NCI-H748 (cell line): Measurements from ENCODE around the gene CCDC85C.
"Not testable (repeated sequence)": the region's sequence is repeated elsewhere in the genome, so short reads cannot be mapped to it uniquely, and the experiment has no call there.

Experiments used
- DNase-seq: peaks from one replicate; lab custom pipeline; 2025; ENCODE audit not compliant: unreplicated experiment; lab: John Stamatoyannopoulos, UW

The CCDC85C gene

DNA sequence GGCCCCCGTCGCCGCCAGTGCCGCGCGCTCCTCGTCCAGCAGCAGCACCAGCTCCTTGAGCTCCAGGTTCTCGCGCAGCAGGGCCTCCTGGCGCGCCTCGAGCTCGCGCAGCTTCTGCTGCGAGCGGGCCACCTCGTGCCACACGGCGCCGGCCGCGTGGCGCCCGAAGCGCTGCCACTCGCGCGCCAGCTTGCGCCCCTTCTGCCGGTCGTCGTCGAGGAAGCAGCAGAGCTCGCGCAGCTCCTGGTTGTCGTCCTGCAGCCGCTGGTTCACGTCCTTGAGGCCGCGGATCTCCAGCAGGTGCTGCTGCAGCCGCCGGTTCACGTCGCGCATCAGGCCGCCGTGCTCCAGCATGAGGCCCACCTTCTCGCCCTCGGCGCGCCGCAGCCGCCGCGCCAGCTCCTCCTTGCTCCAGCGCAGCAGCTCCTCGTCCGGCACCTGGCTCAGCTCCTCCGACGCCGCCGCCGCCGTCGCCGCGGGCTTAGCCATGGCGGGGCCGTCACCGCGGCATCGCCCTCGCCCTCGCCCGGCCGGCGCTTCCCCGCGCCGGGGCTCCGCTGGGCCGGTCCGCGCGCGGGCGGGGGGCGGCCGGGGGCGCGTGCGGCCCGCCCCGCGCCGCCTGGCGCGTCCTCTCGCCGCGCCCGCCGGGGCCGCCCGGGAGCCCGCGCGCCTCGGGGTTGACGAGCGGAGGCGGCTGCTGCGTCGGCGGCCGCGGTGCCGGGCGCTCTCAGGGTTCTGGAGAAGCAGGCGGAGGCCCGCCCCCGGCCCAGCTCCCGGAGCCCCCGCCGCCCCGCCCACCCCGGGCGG, at the start of gene CCDC85C:
CCDC85C (minus strand) TSS at position 737 of the 807 bp plus-strand sequence; CDS start at position 489, 248 bp downstream.
- peak; percentile 81 for DNase-seq

DNA sequence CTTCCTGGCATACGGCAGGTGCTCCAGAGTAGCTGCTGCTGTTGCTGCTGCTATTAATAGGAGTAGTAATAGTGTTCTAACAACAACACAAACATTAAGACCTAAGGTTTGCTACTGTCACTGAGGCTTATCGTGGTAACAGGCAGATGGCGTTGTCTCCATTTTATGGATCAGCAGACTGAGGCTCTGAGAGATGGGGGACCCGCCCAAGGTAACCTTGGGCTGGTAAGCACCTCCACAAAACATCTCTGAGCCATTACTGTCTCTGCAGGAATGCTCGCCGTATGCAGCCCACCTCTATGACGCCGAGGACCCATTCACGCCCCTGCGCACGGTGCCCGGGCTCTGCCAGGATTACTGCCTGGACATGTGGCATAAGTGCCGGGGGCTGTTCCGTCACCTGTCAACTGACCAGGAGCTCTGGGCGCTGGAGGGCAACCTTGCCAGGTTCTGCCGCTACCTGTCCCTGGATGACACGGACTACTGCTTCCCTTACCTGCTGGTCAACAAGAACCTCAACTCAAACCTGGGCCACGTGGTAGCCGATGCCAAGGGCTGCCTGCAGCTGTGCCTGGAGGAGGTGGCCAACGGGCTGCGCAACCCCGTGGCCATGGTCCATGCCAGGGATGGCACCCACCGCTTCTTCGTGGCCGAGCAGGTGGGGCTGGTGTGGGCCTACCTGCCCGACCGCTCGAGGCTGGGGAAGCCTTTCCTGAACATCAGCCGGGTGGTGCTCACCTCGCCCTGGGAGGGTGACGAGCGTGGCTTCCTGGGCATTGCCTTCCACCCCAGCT, 48.1 kb upstream of the CCDC85C start:
- DNase-seq, result no peak

DNA sequence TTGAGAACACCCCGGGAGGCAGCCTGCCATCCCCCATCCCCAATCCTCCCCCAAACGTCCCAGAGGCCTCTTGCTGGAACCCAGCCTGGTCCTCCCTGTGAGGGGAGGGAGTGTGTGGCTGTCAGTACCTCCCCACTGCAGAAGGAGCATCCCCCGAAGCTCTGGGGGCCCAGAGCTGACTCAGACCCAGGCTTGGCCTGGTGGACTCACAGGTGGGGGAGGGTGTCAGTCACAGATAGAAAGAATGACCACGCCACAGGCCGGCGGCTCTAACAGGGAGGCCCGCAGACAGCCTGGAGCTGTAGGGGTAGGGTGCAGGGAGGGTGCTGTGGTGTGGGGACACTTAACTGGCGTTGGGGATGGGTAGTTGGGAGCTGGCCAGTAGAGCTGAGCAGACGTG, 46.2 kb upstream of the CCDC85C start:
- DNase-seq, result no peak

DNA sequence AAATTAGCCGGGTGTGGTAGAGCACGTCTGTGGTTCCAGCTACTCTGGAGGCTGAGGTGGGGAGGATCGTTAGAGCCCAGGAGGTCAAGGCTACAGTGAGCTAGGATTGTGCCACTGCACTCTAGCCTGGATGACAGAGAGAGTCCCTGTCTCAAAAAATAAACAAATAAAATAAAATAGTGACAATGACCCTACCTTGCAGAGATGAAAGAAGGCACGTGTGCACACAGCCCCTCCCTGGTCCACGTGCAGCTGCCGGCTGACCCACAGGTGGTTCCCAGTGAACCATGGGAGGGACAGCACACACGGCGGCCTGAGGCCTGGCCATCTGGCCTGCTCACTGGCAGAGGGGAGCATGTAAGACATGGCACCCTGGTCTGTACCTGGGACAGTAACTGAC, 45.6 kb upstream of the CCDC85C start:
- DNase-seq, result peak; percentile 24

DNA sequence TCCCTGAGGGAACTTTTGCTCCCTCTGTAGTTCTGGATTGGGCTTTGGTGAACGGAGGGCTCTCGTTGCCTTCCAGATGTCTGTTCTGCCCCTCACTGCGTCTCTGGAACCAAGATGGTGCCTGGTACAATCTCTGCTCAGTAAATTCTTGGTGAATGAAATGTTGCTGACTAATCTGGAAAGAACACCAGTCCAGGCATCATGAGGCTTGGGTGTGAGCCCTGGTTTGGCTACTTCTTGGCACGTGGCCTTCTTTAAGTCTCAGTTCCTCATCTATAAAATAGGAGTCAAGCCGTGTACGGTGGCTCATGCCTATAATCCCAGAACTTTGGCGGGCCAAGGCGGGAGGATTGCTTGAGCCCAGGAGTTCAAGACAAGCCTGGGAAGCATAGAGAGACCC, 45.2 kb upstream of the CCDC85C start:
- no peak for DNase-seq

DNA sequence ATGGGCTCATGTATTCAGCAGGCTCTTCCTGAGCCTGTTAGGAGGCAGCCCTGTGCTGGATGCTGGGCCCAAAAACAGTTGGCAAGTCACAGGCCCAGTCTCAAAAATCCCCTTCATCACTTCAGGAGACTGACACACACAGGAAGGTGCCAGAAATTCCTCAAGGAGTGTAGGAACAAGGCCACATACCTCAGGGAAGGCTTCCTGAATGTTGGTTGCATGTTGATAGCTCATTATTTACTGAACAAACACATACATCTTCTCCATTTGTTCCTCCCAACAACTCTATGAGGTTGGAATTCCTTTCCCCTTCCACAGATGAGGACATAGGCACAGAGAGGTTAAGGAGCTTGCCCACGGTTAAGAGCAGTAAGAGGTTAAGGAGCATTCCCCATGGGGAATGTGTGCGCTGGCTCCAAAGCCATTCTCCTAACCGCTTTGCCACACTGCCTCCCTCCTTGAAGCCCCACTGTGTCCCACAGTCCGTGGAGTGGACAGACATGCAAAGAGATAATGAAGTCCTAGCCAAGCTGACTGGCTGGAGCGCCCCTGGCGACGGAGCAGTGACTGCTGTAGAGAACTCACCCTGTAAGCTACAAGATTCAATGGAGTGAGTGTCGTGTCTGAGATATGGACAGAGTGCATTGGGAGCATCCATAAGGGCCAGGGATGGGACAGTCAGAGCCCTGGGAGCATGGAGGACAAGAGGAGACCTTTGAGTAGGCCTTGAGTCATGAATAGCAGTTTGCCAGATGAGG, 44.2 kb upstream of the CCDC85C start:
- no peak for DNase-seq

DNA sequence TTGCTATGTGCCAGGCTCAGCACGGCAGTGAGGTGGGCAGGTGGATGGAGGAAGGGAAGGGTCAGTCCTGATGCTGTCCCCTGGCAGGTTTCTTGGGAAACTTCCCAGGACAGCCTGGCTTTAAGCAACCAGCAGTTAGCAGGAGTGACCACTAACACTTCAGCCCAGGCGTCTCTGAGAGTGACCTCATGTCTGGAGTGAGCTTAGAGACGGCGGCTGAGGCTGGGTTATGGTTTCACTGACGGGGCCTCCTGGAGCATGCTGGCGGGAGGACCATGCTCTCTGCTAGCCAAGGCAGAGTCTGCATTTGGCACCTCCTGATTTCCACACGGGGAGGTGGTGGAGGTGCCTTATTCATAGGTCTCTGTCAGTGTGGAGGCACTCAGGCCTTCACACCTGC, 43.4 kb upstream of the CCDC85C start:
- no peak for DNase-seq

DNA sequence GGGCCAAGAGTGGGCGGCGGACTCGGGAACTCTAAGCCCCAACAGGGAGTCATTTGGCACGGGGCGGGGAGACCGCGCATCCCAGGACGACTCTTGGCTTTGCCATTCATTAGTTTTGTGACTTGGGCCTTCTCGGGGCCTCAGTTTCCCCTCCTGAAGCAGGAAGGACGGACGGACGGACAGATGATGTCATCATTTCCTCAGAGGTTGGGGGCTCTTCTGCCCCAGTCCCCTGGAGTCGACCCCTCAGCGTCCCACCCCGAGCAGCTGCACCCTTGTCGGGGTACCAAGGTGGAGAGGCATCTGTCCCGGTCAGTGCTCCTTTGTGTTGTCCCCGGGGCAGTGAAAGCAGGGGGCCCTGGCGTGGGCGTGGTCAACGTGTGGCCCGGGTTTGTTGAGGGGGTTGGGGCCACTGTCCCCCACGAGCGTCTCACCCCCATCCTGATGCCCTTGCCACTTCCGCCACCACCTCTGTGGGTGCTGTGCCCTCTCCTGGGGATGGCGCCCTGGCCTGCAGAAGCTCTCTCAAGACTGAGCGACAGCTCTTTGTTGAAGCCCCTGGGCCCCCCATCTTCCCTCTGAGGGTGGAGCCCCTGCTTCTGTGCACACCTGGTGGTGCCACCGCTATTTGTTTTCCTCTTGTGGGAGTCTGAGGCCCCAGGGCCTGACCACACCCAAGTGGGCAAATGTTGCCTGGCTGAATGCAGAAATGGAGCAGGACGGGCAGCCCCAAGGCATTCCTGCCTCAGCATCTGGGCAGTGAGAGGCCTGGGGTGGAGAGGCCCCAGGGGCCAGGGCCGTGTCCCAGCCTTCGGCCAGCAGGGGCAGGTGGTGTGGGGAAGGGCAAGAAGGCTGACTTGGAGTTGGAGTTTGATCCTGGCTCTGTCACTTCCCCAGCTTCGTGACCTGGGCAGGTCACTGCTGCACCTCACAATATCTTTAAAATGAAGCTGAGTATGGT, 41.8 kb upstream of the CCDC85C start:
- peak; percentile 17 for DNase-seq

DNA sequence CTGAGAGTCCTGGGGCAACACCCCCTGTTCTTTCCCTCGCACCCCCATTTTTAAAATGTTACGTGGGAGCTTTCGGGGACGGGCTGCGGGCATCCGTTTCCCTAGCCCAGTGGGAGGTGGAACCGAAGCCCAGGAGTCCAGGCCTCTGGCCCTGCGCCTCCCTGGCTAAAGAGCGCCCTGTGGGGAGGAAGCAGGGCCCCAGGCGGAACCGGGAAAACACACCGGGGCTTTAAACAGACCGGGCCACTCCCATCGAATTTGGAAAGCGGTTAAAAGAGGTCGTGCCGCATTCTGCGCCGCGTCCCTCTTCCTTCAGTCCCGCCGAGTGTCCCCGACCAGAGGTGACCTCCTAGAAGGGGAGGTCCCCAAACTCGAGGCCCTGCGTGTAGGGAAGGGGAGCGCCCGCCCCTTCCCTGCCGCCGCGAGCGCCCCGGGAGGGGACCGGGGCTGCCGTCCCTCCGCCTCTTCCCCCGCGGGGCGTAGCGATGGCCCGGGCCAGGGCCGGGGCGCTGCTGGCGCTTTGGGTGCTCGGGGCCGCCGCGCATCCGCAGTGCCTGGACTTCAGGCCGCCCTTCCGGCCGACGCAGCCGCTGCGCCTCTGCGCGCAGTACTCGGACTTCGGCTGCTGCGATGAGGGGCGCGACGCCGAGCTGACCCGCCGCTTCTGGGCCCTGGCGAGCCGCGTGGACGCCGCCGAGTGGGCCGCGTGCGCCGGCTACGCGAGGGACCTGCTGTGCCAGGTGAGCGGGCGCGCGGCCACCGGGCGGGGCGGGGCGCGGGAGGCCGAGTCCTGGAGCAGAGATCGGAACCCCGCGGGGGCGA, 40.9 kb upstream of the CCDC85C start, which contains the start of gene HHIPL1:
HHIPL1 (plus strand) TSS at position 407 of the 822 bp plus-strand sequence; CDS start at position 486, 79 bp downstream.
- DNase-seq, result no peak

DNA sequence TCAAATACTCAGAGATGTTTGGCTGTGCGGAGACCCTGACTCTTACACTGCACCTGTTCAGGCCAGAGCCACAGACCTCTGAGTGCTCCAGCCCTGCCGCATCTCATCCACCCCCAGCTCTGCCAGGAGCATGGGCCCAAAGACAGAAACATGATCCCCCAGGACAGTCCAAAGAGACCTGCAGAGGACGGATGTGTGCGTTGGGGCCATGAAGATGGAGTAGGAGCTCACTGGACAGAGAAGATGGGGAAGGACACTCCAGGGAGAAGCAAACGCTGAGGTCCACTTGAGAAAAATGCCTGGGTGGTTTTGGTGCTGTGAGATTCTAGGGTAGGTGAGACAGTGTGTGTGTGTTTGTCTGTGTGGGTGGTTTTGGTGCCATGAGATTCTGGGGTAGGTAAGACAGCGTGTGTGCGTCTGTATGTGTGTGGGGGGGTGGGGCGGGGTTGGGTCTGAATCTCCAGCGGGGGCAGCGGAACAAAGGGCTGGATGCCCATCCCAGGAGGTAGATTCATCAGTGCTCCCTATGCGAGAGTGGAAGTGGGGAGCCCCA, 40.1 kb upstream of the CCDC85C start:
- DNase-seq, result no peak

DNA sequence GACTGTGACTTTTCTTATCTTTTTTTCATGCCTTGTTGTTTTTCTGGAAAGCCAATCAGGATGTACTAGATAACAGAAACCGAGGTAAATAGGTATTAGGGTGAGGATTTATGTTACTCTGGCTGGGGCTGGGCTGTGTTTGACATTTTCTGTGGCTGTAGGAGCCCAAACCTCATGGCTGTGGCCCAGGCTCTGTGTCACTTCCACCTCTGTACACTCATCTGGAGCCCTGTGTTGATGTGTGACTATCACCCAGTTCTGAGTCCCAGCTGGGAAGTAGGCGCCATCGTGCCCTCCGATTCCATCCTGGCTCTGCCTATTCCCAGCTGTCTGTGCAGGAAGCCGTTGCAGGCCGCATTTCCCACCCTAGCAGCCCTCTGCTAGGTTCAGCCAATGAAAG, 39.3 kb upstream of the CCDC85C start:
- no peak for DNase-seq

DNA sequence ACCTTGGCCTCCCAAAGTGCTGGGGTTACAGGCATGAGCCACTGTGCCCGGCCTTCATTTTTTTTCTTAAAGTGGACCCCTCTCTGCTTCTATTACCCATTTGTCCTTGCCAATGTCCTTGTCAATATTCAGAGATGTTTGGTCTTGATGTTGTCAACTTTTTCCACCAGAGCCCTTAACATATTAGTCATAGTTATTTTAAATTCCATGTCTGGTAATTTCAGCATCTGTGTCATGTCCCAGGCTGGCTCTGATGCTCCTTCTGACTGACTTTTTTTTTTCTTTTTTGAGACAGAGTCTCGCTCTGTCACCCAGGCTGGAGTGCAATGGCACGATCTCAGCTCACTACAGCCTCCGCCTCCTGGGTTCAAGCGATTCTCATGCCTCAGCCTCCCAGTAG, 38.8 kb upstream of the CCDC85C start:
- not testable (repeated sequence) for DNase-seq

DNA sequence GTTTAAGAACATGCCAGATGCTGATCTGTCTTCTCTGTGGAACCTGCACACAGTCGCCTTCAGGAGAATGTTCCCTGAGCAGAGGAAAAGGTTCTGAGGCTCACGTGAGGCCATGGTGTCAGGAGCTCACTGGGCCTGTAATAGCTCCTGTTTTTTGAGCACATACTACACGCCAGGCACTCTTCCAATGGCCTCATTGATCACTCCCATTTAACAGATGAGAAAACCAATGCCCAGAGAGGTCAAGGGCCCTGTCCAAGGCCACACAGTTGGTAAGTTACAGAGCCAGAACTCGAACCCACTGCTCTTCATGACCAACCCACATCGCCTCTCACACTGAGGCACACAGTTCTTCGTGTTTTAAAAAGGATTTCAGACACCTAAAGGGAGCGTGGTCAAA, 33.6 kb upstream of the CCDC85C start:
- no peak for DNase-seq

DNA sequence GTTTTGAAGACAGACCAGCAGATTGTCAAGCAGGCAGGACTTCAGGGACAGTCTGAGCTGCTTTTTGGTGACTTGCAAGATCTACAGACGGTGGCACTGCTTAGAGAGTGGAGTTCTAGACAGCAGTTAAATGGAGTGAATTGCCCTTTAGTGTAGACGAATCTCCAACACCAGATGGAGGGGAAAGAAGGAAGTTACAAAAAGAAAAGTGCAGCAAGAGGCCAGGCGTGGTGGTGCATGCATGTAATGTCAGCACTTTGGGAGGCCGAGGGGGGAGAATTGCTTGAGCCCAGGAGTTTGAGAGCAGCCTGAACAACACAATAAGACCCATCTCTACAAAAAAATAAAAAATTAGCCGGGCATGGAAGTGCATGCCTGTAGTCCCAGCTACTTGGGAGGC, 32.5 kb upstream of the CCDC85C start:
- DNase-seq, result no peak

DNA sequence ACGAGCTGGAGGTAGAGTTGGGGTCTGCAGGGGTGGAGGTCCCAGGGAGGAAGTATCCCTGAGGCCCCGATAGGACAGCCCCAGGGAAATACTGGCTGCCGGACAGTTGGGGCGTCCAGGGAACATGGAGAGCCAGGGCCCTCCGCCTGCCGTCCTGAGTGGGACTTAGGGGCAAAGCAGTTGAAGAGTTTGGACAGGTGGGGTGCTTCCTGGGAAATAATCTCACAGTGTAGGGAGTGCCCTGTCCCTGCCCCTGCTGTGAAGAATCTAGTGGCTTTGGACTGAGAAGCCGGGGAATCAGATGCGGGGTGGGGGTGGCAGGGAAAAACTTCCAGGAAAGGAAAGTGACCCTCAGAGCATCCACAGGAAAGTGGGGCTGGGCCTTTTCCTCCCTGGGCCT, 31.1 kb upstream of the CCDC85C start:
- DNase-seq, result no peak

DNA sequence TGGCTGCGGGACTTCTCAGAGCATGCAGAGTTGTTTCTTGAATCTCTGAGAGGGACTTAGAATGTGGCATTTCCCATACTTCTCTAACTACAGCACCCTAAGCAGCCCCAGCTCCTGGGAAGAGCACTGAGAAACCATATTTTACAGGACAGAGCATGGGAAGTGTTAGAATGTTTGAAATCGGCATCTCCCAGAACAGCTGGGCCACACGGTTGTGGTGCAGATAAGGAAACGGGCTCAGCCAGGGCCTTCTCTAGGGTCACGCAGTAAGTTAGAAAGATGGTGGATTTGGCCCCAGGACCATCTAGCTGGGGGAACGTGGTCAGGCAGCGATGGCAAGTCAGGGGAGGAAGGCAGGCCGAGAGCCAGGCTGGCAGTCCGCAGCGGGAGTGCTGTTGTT, 30.4 kb upstream of the CCDC85C start:
- no peak for DNase-seq

DNA sequence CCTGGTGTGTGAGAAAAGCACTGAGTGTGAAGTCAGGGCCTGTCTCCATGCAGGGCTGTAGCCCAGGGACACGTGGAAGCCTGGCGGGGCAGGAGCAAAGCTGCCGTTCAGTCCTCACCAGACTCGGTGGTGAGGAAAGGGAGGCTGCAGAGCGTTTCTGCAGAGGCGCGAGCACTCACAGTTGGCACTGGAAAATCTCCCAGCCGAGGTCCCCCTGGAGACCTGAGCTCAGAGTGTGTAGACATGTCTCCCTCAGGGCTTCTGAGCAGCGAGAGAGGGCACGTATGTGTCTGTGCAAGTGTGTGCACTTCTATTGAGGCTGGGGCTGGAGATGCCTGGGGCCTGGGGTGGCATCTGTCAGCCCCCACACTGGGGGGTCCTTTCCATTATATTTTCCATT, 29.9 kb upstream of the CCDC85C start:
- no peak for DNase-seq

DNA sequence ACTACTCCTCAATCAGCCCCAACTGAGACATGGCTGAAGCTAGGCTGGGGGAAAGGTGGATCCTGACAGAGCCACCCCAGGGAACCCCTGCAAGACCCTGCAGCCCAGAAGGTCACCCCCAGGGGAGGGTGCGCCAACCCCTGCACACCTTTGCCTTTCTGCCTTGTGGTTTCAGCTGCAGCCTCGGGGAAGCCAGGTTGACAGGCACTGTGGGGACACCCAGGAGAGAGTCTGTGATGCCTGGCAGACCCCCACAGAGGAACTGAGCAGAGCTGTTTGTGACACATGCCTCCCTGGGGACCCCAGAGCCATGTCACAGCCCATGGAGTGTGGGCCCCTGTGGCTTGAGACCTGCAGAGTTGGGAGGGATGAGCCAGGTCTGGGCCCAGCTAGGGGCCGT, 29.1 kb upstream of the CCDC85C start:
- DNase-seq, result no peak

DNA sequence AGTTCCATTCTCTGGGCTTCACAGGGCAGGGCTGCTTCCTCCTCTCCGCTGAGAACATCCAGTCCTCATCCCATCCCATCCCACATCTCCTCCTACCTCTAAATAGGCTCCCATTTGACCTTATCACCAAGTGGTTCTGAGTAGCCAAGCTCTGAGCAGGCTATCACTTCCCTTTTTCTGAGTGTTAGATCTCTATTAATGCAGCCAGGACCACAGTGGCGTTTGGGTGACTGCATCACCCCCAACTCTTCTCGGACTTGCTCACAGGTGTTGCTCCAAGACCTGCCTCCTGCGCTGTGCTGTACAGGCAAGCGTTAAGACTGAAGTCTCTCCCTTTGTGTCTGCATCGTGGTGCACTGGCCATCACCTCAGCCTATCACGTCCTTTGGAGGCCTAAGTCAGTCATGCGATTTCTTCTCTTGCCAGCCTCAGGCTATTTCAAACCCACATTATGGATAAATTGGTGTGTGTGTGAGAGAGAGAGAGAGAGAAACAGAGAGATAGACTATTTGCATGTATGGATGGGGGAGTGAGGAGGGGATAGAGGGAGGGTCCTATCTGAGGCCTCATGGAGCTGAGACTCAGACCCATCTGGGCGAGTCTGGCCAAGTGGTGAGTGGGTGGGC, 28.5 kb upstream of the CCDC85C start:
- DNase-seq, result no peak
